ENCODE measurements around the gene SP7. TPM values are rescaled to one million over a fixed set of nuclear protein-coding genes. Genes with fewer than 3 reads are reported as not detected.

Gene SP7
- total RNA-seq, 1 donor from 2014 or later = 0.22 TPM

DNA sequence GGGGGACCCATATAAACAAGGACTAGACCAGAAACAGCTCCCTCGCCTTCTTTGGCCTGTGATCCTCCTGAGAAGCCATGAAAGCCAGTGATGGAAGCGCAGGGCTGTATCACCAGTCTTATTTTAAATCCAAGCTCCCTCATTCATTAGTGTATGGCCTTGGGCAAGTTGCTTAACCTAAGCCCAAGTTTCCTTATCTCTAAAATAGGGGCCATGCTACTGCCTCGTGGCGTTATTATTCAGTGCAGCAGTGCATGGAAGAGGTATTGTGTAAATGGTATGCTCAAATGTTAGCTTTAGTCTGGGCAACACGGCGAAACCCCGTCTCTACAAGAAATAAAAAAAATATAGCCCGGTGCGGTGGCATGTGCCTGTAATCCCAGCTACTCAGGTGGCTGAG, 58.2 kb downstream of the SP7 start:
- TF ChIP-seq, protein P1, sequence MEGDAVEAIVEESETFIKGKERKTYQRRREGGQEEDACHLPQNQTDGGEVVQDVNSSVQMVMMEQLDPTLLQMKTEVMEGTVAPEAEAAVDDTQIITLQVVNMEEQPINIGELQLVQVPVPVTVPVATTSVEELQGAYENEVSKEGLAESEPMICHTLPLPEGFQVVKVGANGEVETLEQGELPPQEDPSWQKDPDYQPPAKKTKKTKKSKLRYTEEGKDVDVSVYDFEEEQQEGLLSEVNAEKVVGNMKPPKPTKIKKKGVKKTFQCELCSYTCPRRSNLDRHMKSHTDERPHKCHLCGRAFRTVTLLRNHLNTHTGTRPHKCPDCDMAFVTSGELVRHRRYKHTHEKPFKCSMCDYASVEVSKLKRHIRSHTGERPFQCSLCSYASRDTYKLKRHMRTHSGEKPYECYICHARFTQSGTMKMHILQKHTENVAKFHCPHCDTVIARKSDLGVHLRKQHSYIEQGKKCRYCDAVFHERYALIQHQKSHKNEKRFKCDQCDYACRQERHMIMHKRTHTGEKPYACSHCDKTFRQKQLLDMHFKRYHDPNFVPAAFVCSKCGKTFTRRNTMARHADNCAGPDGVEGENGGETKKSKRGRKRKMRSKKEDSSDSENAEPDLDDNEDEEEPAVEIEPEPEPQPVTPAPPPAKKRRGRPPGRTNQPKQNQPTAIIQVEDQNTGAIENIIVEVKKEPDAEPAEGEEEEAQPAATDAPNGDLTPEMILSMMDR (conservative IDR thresholded peaks at IDR 0.05) = no peak
- peaks cover 16% of the 10 kb centered on the region for H3K36me3 Mint-ChIP-seq
- no peak for DNase-seq (ENCODE audit: extremely low spot score, unreplicated experiment)
- no peaks in the 10 kb centered on the region for H3K9me3 Mint-ChIP-seq
- H3K4me3 Mint-ChIP-seq = no peak overlapping the region
- no peaks in the 10 kb centered on the region for H3K4me1 Mint-ChIP-seq (ENCODE audit: unreplicated experiment)
- no peaks in the 10 kb centered on the region for H3K27me3 Mint-ChIP-seq
- no peak overlapping the region for H3K27ac Mint-ChIP-seq

Other genes with a start within 250 kb of the SP7 start
- 25.1 and 40.3 TPM in 2 replicates for gene IGFBP6, start 238.7 kb downstream of the SP7 start, total RNA-seq (ENCODE audit: low replicate concordance)
- gene SOAT2, start 232.9 kb downstream of the SP7 start, total RNA-seq (ENCODE audit: low replicate concordance) = 0.97 and 1.9 TPM in 2 replicates
- 49.2 and 72.2 TPM in 2 replicates for gene ZNF740, start 155.6 kb downstream of the SP7 start, total RNA-seq (ENCODE audit: low replicate concordance)
- gene CSAD, start 155.4 kb downstream of the SP7 start, total RNA-seq (ENCODE audit: low replicate concordance) = 30.6 and 49.3 TPM in 2 replicates
- 3.2 and 4.2 TPM in 2 replicates for gene ITGB7, start 129.1 kb downstream of the SP7 start, total RNA-seq (ENCODE audit: low replicate concordance)
- gene RARG, start 104.1 kb downstream of the SP7 start, total RNA-seq (ENCODE audit: low replicate concordance) = 74.5 and 89.9 TPM in 2 replicates
- gene ESPL1, start 68.1 kb downstream of the SP7 start, total RNA-seq (ENCODE audit: low replicate concordance) = 35.1 and 50.0 TPM in 2 replicates
- gene PFDN5, start 40.8 kb downstream of the SP7 start, total RNA-seq (ENCODE audit: low replicate concordance) = 316 and 336 TPM in 2 replicates
- gene MYG1, start 36.7 kb downstream of the SP7 start, total RNA-seq (ENCODE audit: low replicate concordance) = 44.3 and 58.6 TPM in 2 replicates
- 54.7 and 75.4 TPM in 2 replicates for gene AAAS, start 14.7 kb downstream of the SP7 start, total RNA-seq (ENCODE audit: low replicate concordance)
- 82.9 and 99.5 TPM in 2 replicates for gene SP1, start 43.8 kb upstream of the SP7 start, total RNA-seq (ENCODE audit: low replicate concordance)
- gene AMHR2, start 87.5 kb upstream of the SP7 start, total RNA-seq (ENCODE audit: low replicate concordance) = 1.6 and 2.4 TPM in 2 replicates
- 88.1 and 142 TPM in 2 replicates for gene PRR13, start 105.4 kb upstream of the SP7 start, total RNA-seq (ENCODE audit: low replicate concordance)
- 825 and 1,222 TPM in 2 replicates for gene PCBP2, start 115.7 kb upstream of the SP7 start, total RNA-seq (ENCODE audit: low replicate concordance)
- gene MAP3K12, start 163.1 kb upstream of the SP7 start, total RNA-seq (ENCODE audit: low replicate concordance) = 10.6 and 31.6 TPM in 2 replicates
- 46.4 and 52.3 TPM in 2 replicates for gene TARBP2, start 164.9 kb upstream of the SP7 start, total RNA-seq (ENCODE audit: low replicate concordance)
- gene NPFF, start 171.1 kb upstream of the SP7 start, total RNA-seq (ENCODE audit: low replicate concordance) = not detected in 2 replicates

Data from type B pancreatic cell (in vitro differentiated cells).